Right atrium auricular region (tissue), 2 donors: ENCODE results near the gene CTDSPL. TPM values are rescaled to one million over a fixed set of nuclear protein-coding genes. Genes with fewer than 3 reads are reported as not detected.
"Not testable (repeated sequence)": the region's sequence is repeated elsewhere in the genome, so short reads cannot be mapped to it uniquely, and the experiment has no call there.

ENCODE experiments used
- DNase-seq: peaks from one replicate; pipeline ENCODE4 v3.0.0-alpha.2; 2019; ENCODE audit warnings: low spot score
- H3K27ac ChIP-seq, 2 donors: fragments of 200-600 bp; sonication (generic); 1 replicate in 1 of 2; 2 replicates in 1 of 2; pipeline ENCODE4 v1.5.1; 2016 to 2019
- H3K27me3 ChIP-seq, 2 donors: fragments of 200-600 bp; sonication (generic); one replicate each; pipeline versions ENCODE4 v1.5.1 to v1.6.0; 2017 to 2019
- H3K36me3 ChIP-seq: fragments of 200-600 bp; sonication (generic); one replicate; pipeline ENCODE4 v1.5.1; 2016
- H3K4me1 ChIP-seq, 2 donors: fragments of 200-600 bp; sonication (generic); one replicate each; pipeline versions ENCODE4 v1.5.1 to v1.6.0; 2017 to 2019
- H3K4me3 ChIP-seq, 2 donors: fragments of 200-600 bp; sonication (generic); 1 replicate in 1 of 2; 2 replicates in 1 of 2; pipeline ENCODE4 v1.5.1; 2017 to 2019; ENCODE audit warnings: mild to moderate bottlenecking in 1 of 2, moderate library complexity in 1 of 2
- H3K9me3 ChIP-seq, 2 donors: fragments of 200-600 bp; sonication (generic); one replicate each; pipeline ENCODE4 v1.5.1; 2019
- CTCF ChIP-seq, 2 donors: fragments of 200-600 bp; sonication (generic); IDR thresholded peaks; one replicate each; pipeline ENCODE4 v1.5.1; 2019; ENCODE audit warnings: antibody characterized with exemption in 2 of 2
- microRNA-seq, 2 donors: library from miRNA; unstranded; fragments of <30 nt; microRNA quantifications; one replicate each; pipeline ENCODE4, GENCODE V29; 2016 to 2017; ENCODE audit warnings: borderline number of aligned reads in 2 of 2, borderline replicate concordance in 1 of 2
- total RNA-seq, 2 donors: library from RNA; depleted of rRNA; stranded (reverse); fragments of >200 nt; gene quantifications; one replicate each; pipeline ENCODE4 v1.1.0, GENCODE V29; 2016

CTDSPL gene
- total RNA-seq, 2 donors from 2014 or later = 35.1 to 58.4 TPM

- Histone ChIP-seq H3K9me3 (no peaks in the 10 kb centered on the region), H3K36me3 (no peaks in the 10 kb centered on the region), H3K4me3 (peak within 1 kb of the TSS; percentile 50 to 83), H3K4me1 (peaks cover 0 to 37% of the 10 kb centered on the region in 2 donors), H3K27ac (peak within 1 kb of the TSS; percentile 85 to 90), H3K27me3 (no peaks in the 10 kb centered on the region)
- peak; percentile 87 for DNase-seq
- TF ChIP-seq CTCF (IDR thresholded peaks at IDR 0.05) = no peak
Observed at GRCh38 chr3:38029400-38030125, 167.9 kb downstream of the CTDSPL start, which contains the start of gene PLCD1. Gene PLCD1, minus strand, starts transcription at chr3:38029642. Its CDS starts 103 bp downstream, at chr3:38029539.

- Histone ChIP-seq H3K36me3 (no peaks in the 10 kb centered on the region), H3K9me3 (no peaks in the 10 kb centered on the region), H3K27me3 (no peaks in the 10 kb centered on the region), H3K4me3 (peak overlapping the region; percentile 50 to 83), H3K4me1 (peaks cover 0 to 35% of the 10 kb centered on the region in 2 donors), H3K27ac (peak overlapping the region; percentile 85 to 90)
- DNase-seq = no peak
- no peak for TF ChIP-seq CTCF (IDR thresholded peaks at IDR 0.05)
Observed at GRCh38 chr3:38030126-38031021, 168.7 kb downstream of the CTDSPL start.

GRCh38 chr3:38031022-38031994 is 169.6 kb downstream of the CTDSPL start:
- no peak for DNase-seq
- H3K27ac ChIP-seq = peak overlapping the region in 1 of 2 donors; percentile 90
- no peaks in the 10 kb centered on the region for H3K27me3 ChIP-seq
- no peak for TF ChIP-seq CTCF (IDR thresholded peaks at IDR 0.05)
- H3K36me3 ChIP-seq = no peaks in the 10 kb centered on the region
- H3K4me3 ChIP-seq = no peak overlapping the region
- H3K9me3 ChIP-seq = no peaks in the 10 kb centered on the region
- H3K4me1 ChIP-seq = peaks cover 0 to 27% of the 10 kb centered on the region in 2 donors

- H3K9me3 ChIP-seq = no peaks in the 10 kb centered on the region
- H3K27ac ChIP-seq = no peak overlapping the region
- peaks cover 0 to 27% of the 10 kb centered on the region in 2 donors for H3K4me1 ChIP-seq
- DNase-seq = no peak
- H3K27me3 ChIP-seq = no peaks in the 10 kb centered on the region
- no peak for TF ChIP-seq CTCF (IDR thresholded peaks at IDR 0.05)
- H3K36me3 ChIP-seq = no peaks in the 10 kb centered on the region
- H3K4me3 ChIP-seq = no peak overlapping the region
Observed at GRCh38 chr3:38032328-38032865, 170.7 kb downstream of the CTDSPL start.

- not testable (repeated sequence) for H3K36me3 ChIP-seq, H3K27me3 ChIP-seq, DNase-seq, H3K9me3 ChIP-seq, H3K4me3 ChIP-seq, H3K27ac ChIP-seq
- H3K4me1 ChIP-seq = peaks cover 0 to 24% of the 10 kb centered on the region in 2 donors
Observed at GRCh38 chr3:38033586-38033985, 171.9 kb downstream of the CTDSPL start.

Small RNAs within 50 kb of the gene (microRNA-seq; reads per million reads assigned to microRNA genes)
- 23.3 to 38.2 reads per million in 2 donors for gene MIR26A1

Other genes with a start within 250 kb of the CTDSPL start
- gene VILL, start 128.9 kb downstream of the CTDSPL start, total RNA-seq = 10 to 100 TPM in 1 of 2 donors, 1 to 10 TPM in 1; 4.2 to 12.2 TPM
- 10 to 100 TPM in 1 of 2 donors, 1 to 10 TPM in 1; 8.7 to 15.5 TPM for gene PLCD1, start 167.8 kb downstream of the CTDSPL start, total RNA-seq
- under 1 TPM; 0.22 to 0.35 TPM for gene DLEC1, start 177.3 kb downstream of the CTDSPL start, total RNA-seq